Left ventricle myocardium inferior (tissue), 1 donor: Measurements from ENCODE around the gene TDO2. TPM values are rescaled to one million over a fixed set of nuclear protein-coding genes. Genes with fewer than 3 reads are reported as not detected.

Experiments
- DNase-seq: peaks from one replicate; pipeline ENCODE4 v3.0.0-alpha.2; 2020
- H3K27ac ChIP-seq: fragments of 200-600 bp; replicated peaks from 2 replicates; pipeline ENCODE4 v1.8.0; 2021
- H3K27me3 ChIP-seq: fragments of 200-600 bp; 2 replicates; pipeline ENCODE4 v1.8.0; 2021; ENCODE audit warnings: low read depth
- H3K36me3 ChIP-seq: fragments of 200-600 bp; 2 replicates; pipeline ENCODE4 v1.8.0; 2021
- H3K4me1 ChIP-seq: fragments of 200-600 bp; 2 replicates; pipeline ENCODE4 v1.8.0; 2021
- H3K4me3 ChIP-seq: fragments of 200-600 bp; 2 replicates; pipeline ENCODE4 v1.8.0; 2021; ENCODE audit warnings: mild to moderate bottlenecking, moderate library complexity
- H3K9me3 ChIP-seq: fragments of 200-600 bp; replicated peaks from 2 replicates; pipeline ENCODE4 v1.8.0; 2021
- intact Hi-C: fragments of 100-400 bp; cut with micrococcal nuclease; formaldehyde crosslinking; loops from one replicate; pipeline ENCODE4 v1.11.0; 2022
- total RNA-seq: library from RNA; stranded (reverse); fragmentation: NEBNext Ultra II Directional; extraction: Animal tissue kit (Norgen Biotek cat#: 25700); gene quantifications from one replicate; pipeline ENCODE4 v1.2.1, GENCODE V29; 2021
- TF ChIP-seq, protein P1 (sequence below): fragments of 200-600 bp; IDR thresholded peaks from 2 replicates; pipeline ENCODE4 v1.8.0; 2021; ENCODE audit warnings: antibody characterized with exemption, mild to moderate bottlenecking, borderline replicate concordance
- donor health status: DM: no; HTN: yes; CAD: no; lungs with severe emphysema.

Gene TDO2
- total RNA-seq, 1 donor from 2014 or later, result not detected

DNA sequence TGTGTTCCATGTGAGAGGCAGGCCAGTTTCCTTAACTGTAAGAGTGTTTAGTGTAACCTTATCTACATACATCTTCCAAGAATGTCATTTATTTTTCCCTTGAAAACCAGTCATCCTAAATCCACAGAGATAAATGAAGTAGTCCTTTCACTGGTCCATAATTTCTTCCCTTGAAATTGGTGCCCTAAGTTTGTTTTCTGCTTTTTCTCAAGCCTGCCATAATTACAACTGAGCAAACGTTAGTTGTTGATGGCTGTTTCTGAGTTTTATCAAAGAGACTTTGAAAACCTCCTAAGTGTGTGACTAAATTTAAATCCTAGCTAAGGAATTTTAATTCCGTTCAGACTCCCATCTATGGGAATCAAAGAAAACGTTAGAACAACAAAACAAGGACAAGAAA, 3.6 kb upstream of the TDO2 start:
- Histone ChIP-seq H3K4me1 (peaks cover 11% of the 10 kb centered on the region), H3K27ac (no peak overlapping the region), H3K27me3 (no peaks in the 10 kb centered on the region), H3K36me3 (no peaks in the 10 kb centered on the region), H3K9me3 (peaks cover 14% of the 10 kb centered on the region), H3K4me3 (no peak overlapping the region)
- DNase-seq, result no peak
- TF ChIP-seq, protein P1, sequence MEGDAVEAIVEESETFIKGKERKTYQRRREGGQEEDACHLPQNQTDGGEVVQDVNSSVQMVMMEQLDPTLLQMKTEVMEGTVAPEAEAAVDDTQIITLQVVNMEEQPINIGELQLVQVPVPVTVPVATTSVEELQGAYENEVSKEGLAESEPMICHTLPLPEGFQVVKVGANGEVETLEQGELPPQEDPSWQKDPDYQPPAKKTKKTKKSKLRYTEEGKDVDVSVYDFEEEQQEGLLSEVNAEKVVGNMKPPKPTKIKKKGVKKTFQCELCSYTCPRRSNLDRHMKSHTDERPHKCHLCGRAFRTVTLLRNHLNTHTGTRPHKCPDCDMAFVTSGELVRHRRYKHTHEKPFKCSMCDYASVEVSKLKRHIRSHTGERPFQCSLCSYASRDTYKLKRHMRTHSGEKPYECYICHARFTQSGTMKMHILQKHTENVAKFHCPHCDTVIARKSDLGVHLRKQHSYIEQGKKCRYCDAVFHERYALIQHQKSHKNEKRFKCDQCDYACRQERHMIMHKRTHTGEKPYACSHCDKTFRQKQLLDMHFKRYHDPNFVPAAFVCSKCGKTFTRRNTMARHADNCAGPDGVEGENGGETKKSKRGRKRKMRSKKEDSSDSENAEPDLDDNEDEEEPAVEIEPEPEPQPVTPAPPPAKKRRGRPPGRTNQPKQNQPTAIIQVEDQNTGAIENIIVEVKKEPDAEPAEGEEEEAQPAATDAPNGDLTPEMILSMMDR, result no peak
- intact Hi-C loops, result no loop called here

DNA sequence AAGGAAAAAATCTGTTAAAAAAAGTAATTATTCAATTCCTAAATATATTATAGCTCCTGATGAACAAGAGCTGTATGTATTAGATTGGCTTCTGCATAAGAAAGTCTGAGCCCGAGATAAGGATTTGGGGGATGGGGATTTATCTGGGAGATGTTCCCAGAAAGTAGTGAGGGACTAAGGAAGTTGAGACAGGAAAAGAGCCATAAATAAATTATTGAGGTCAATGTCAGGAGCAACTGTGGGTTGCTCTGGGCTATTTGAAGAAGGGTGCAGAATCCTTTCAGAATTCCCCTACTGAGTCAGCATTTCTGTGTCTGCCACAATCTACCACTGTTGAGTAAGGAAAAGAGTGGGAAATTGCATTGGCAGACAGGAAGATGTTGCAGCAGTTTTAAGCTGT, 3.1 kb upstream of the TDO2 start:
- Histone ChIP-seq H3K9me3 (peaks cover 14% of the 10 kb centered on the region), H3K4me1 (peaks cover 11% of the 10 kb centered on the region), H3K4me3 (no peak overlapping the region), H3K36me3 (no peaks in the 10 kb centered on the region), H3K27me3 (no peaks in the 10 kb centered on the region), H3K27ac (no peak overlapping the region)
- intact Hi-C loops, result no loop called here
- TF ChIP-seq, protein P1, result no peak
- DNase-seq, result no peak

DNA sequence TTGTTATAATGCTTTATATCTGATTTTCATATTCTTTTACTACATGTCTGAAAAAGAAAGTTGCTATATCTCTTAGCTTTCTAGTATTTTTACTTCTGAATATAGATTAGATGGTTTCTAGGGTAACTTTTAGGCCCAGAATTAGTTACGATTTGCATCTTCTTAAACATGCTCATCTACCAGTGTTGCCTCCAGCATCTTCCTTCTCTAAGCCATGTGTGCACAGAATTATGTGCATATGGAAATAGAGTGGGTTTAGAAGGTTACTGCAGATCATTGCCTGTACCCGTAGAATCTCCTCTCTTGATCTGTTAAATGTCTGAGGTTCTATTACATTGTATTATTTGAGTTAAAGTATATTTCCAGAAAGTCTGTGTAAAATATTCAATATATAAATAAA, 2.5 kb upstream of the TDO2 start:
- Histone ChIP-seq H3K4me3 (no peak overlapping the region), H3K4me1 (peaks cover 11% of the 10 kb centered on the region), H3K9me3 (peaks cover 14% of the 10 kb centered on the region), H3K36me3 (no peaks in the 10 kb centered on the region), H3K27me3 (no peaks in the 10 kb centered on the region), H3K27ac (no peak overlapping the region)
- intact Hi-C loops, result no loop called here
- DNase-seq, result no peak
- TF ChIP-seq, protein P1, result no peak

DNA sequence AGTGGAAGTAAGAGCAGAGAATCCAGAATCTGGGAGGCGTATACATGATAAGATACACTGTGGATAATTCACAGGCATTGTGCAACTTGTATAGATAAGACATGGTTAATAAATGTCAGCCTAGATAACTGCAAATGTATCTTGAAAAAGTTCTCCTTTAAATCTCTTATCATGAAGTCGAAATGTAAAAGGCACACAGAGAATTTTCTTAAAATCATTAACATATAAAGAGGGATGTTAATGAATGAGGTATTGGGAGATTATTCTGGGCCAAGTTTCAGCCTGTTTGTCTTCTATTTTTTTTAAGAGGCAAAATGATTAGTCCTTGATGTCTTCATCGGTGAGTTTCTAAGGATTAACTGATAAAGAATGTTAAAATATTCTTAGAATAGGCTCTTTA, 835 bp downstream of the TDO2 start:
- Histone ChIP-seq H3K4me3 (no peak overlapping the region), H3K9me3 (no peaks in the 10 kb centered on the region), H3K27ac (no peak overlapping the region), H3K27me3 (no peaks in the 10 kb centered on the region), H3K4me1 (peaks cover 11% of the 10 kb centered on the region), H3K36me3 (no peaks in the 10 kb centered on the region)
- no peak for DNase-seq
- intact Hi-C loops, result no loop called here
- TF ChIP-seq, protein P1, result no peak

DNA sequence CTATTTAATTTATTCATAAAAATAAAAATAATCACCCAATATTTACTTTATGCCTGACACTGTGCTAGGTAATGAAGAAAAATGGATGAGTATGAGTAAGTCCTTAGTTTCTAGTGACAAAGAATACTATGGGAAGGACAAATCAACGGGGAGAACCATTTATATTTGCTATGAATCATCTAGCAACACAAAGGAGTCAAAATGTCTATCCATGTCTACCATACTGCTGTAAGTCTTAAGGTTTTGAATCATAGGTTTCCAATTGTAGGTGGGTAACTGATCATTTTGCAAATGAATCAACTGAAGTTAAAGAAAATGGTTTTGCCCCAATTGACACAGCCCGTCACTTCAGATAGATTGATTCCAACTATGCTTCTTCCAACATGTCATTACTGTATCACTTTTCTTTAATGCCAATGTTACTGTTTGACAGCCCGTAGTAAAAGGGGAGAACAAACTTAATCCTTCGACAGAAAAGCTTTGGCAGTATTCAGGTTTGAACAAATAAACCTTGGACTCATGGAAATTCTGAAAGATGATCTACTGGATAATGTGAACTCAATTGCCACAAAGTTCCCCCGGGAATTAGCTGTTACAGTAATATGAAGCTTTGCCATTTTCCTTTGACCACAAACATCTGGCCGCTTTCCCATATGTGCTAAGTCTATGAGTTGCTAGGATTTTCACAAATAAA, 3.2 kb downstream of the TDO2 start:
- Histone ChIP-seq H3K27me3 (no peaks in the 10 kb centered on the region), H3K36me3 (no peaks in the 10 kb centered on the region), H3K4me1 (no peaks in the 10 kb centered on the region), H3K27ac (no peak overlapping the region), H3K9me3 (no peaks in the 10 kb centered on the region), H3K4me3 (no peak overlapping the region)
- intact Hi-C loops, result no loop called here
- TF ChIP-seq, protein P1, result no peak
- no peak for DNase-seq
